Mesendoderm (in vitro differentiated cells): ENCODE data around the gene WNK1.

Experiments
- DNase-seq: peaks from one replicate; pipeline ENCODE4 v3.0.0; 2013
- H2AK5ac ChIP-seq: 2 replicates; pipeline ENCODE4 v1.6.1; 2013; ENCODE audit warnings: low read length, inconsistent platforms
- H2BK120ac ChIP-seq: 2 replicates; pipeline ENCODE4 v1.6.1; 2013; ENCODE audit warnings: low read depth, mild to moderate bottlenecking, low read length, moderate library complexity, mixed read lengths
- H2BK15ac ChIP-seq: replicated peaks from 2 replicates; pipeline ENCODE4 v1.6.1; 2013; ENCODE audit warnings: low read depth, mild to moderate bottlenecking, moderate library complexity
- H2BK5ac ChIP-seq: 2 replicates; pipeline ENCODE4 v1.6.1; 2013; ENCODE audit warnings: low read length, inconsistent platforms
- H3K18ac ChIP-seq: 2 replicates; pipeline ENCODE4 v1.6.1; 2013; ENCODE audit warnings: mild to moderate bottlenecking, low read length, mixed read lengths
- H3K23ac ChIP-seq: one replicate; pipeline ENCODE4 v1.6.1; 2013; ENCODE audit warnings: low read length
- H3K27ac ChIP-seq: 2 replicates; pipeline ENCODE4 v1.5.1; 2013; ENCODE audit warnings: low read depth, mild to moderate bottlenecking, inconsistent platforms, low read length, moderate library complexity
- H3K27me3 ChIP-seq: 2 replicates; pipeline ENCODE4 v1.6.1; 2013; ENCODE audit warnings: low read length, control low read depth, mild to moderate bottlenecking, inconsistent platforms; ENCODE audit not compliant: insufficient read depth, poor library complexity
- H3K36me3 ChIP-seq: 2 replicates; pipeline ENCODE4 v1.6.1; 2013; ENCODE audit warnings: low read length, inconsistent platforms; ENCODE audit not compliant: control insufficient read depth, insufficient read depth
- H3K4ac ChIP-seq: one replicate; pipeline ENCODE4 v1.6.1; 2013; ENCODE audit warnings: low read depth, mild to moderate bottlenecking, low read length, moderate library complexity
- H3K4me1 ChIP-seq: 2 replicates; pipeline ENCODE4 v1.6.1; 2013; ENCODE audit warnings: low read depth, low read length, inconsistent platforms; ENCODE audit not compliant: control insufficient read depth
- H3K4me2 ChIP-seq: 2 replicates; pipeline ENCODE4 v1.6.1; 2013; ENCODE audit warnings: low read length
- H3K4me3 ChIP-seq: 2 replicates; pipeline ENCODE4 v1.5.1; 2013; ENCODE audit warnings: mild to moderate bottlenecking, low read length
- H3K56ac ChIP-seq: one replicate; pipeline ENCODE4 v1.6.1; 2013; ENCODE audit warnings: low read length
- H3K79me1 ChIP-seq: 2 replicates; pipeline ENCODE4 v1.6.1; 2013; ENCODE audit warnings: low read length, inconsistent platforms
- H3K79me2 ChIP-seq: 2 replicates; pipeline ENCODE4 v1.6.1; 2013; ENCODE audit warnings: mild to moderate bottlenecking, low read length; ENCODE audit not compliant: control insufficient read depth, insufficient read depth
- H3K9ac ChIP-seq: 2 replicates; pipeline ENCODE4 v1.6.1; 2013; ENCODE audit warnings: low read length, inconsistent platforms
- H4K5ac ChIP-seq: one replicate; pipeline ENCODE4 v1.6.1; 2013; ENCODE audit warnings: low read length
- H4K8ac ChIP-seq: one replicate; pipeline ENCODE4 v1.6.1; 2013; ENCODE audit warnings: low read depth, mild to moderate bottlenecking, control low read depth, low read length, moderate library complexity
- WGBS: extraction: QIAGEN DNeasy Blood & Tissue Kit; methylation state at CpG from one replicate; pipeline ENCODE4 v1.1.7; 2013; ENCODE audit warnings: low lambda C conversion rate, missing lambda C conversion rate; ENCODE audit not compliant: insufficient coverage; ENCODE audit errors: extremely low coverage; 5-methylcytosine and 5-hydroxymethylcytosine counted together

WNK1 gene

DNA sequence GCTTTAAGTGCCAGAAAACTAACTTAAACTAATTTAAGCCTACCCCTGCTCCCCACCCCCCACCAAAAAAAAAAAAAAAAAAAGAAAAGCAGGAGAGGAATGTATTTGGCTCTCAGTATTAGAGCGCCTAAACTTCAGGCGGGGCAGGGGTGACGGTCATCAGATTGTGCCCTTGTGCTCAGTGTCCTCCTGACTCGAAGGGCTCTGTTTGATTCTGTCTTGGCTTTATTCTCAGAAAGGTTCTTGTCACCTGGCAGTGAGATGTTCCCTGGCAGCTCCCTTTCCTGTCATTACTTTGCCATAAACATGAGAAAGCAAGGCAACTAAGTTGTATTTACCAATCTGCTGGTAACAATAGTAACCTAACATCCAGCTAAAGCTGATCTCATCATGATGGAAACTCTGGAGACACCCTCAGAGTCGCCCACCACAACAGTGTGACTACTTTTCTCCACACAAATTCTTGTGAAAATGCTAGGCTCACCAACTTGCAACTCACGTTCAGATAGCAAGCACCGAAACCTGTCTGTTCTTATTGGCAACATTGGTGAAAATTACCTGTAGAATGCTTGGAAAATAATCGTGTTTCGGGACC lies 39.0 kb upstream of the WNK1 start:
- no peaks in the 10 kb centered on the region for H3K79me2 ChIP-seq
- H2AK5ac ChIP-seq: no peak overlapping the region
- no peak overlapping the region for H3K4me3 ChIP-seq
- no peak overlapping the region for H4K5ac ChIP-seq
- no peaks in the 10 kb centered on the region for H3K27me3 ChIP-seq
- no CpG with 5 or more reads among the region's 9 CpGs for WGBS
- H3K27ac ChIP-seq: no peak overlapping the region
- H2BK120ac ChIP-seq: no peak overlapping the region
- no peaks in the 10 kb centered on the region for H3K36me3 ChIP-seq
- no peaks in the 10 kb centered on the region for H3K4me1 ChIP-seq
- no peak overlapping the region for H2BK5ac ChIP-seq
- no peak overlapping the region for H4K8ac ChIP-seq
- no peak overlapping the region for H3K18ac ChIP-seq
- no peak overlapping the region for H3K23ac ChIP-seq
- no peaks in the 10 kb centered on the region for H3K79me1 ChIP-seq
- peak; percentile 58 for DNase-seq
- H2BK15ac ChIP-seq: no peak overlapping the region
- no peak overlapping the region for H3K9ac ChIP-seq
- H3K4ac ChIP-seq: no peak overlapping the region
- H3K56ac ChIP-seq: no peak overlapping the region
- H3K4me2 ChIP-seq: no peak overlapping the region

- H3K79me2 ChIP-seq: no peaks in the 10 kb centered on the region
- no peak overlapping the region for H2BK120ac ChIP-seq
- peaks cover 7% of the 10 kb centered on the region for H3K4me1 ChIP-seq
- H2AK5ac ChIP-seq: no peak overlapping the region
- no CpG with 5 or more reads among the region's 4 CpGs for WGBS
- no peak overlapping the region for H3K23ac ChIP-seq
- no peaks in the 10 kb centered on the region for H3K36me3 ChIP-seq
- H3K9ac ChIP-seq: no peak overlapping the region
- H2BK15ac ChIP-seq: no peak overlapping the region
- H3K4me3 ChIP-seq: no peak overlapping the region
- no peak overlapping the region for H2BK5ac ChIP-seq
- H3K79me1 ChIP-seq: no peaks in the 10 kb centered on the region
- H4K5ac ChIP-seq: no peak overlapping the region
- H3K27ac ChIP-seq: no peak overlapping the region
- no peak overlapping the region for H3K4me2 ChIP-seq
- no peaks in the 10 kb centered on the region for H3K27me3 ChIP-seq
- no peak overlapping the region for H4K8ac ChIP-seq
- no peak overlapping the region for H3K18ac ChIP-seq
- no peak overlapping the region for H3K4ac ChIP-seq
- H3K56ac ChIP-seq: no peak overlapping the region
- DNase-seq: peak; percentile 47
Observed at GRCh38 chr12:716506-716905, 35.9 kb upstream of the WNK1 start.

DNA sequence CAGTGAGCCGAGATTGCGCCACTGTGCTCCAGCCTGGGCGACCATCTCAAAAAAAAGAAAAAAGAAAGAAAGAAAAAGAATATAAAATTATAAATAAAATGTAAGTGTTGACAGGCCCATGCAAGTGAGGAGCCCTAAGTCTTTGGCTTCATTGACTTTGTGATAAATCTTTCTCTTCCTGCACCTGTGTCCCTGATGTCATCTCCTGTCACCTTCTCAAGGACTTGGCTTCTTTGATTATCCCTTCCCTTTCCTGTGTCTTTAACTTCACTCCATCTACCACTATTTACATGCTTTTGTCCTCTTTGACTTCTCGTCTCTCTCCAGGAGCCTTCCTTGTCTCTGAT lies 33.6 kb upstream of the WNK1 start:
- peaks cover 7% of the 10 kb centered on the region for H3K4me1 ChIP-seq
- no peak overlapping the region for H3K4me3 ChIP-seq
- no peak overlapping the region for H3K27ac ChIP-seq
- H3K79me2 ChIP-seq: no peaks in the 10 kb centered on the region
- H3K56ac ChIP-seq: no peak overlapping the region
- no peak overlapping the region for H4K5ac ChIP-seq
- H3K18ac ChIP-seq: no peak overlapping the region
- WGBS: no CpG with 5 or more reads among the region's 4 CpGs
- no peaks in the 10 kb centered on the region for H3K36me3 ChIP-seq
- H2BK120ac ChIP-seq: no peak overlapping the region
- no peaks in the 10 kb centered on the region for H3K79me1 ChIP-seq
- no peak for DNase-seq
- H3K27me3 ChIP-seq: no peaks in the 10 kb centered on the region
- no peak overlapping the region for H3K23ac ChIP-seq
- no peak overlapping the region for H3K4me2 ChIP-seq
- H3K4ac ChIP-seq: no peak overlapping the region
- H2BK5ac ChIP-seq: no peak overlapping the region
- no peak overlapping the region for H2BK15ac ChIP-seq
- H3K9ac ChIP-seq: no peak overlapping the region
- no peak overlapping the region for H4K8ac ChIP-seq
- H2AK5ac ChIP-seq: no peak overlapping the region

GRCh38 chr12:720231-720941 lies 32.0 kb upstream of the WNK1 start:
- H3K9ac ChIP-seq: no peak overlapping the region
- H3K4me2 ChIP-seq: no peak overlapping the region
- DNase-seq: no peak
- H2AK5ac ChIP-seq: no peak overlapping the region
- no peak overlapping the region for H3K27ac ChIP-seq
- no peak overlapping the region for H2BK15ac ChIP-seq
- H3K79me2 ChIP-seq: no peaks in the 10 kb centered on the region
- no peaks in the 10 kb centered on the region for H3K79me1 ChIP-seq
- no peak overlapping the region for H3K4me3 ChIP-seq
- H2BK5ac ChIP-seq: no peak overlapping the region
- no CpG with 5 or more reads among the region's 9 CpGs for WGBS
- H3K27me3 ChIP-seq: no peaks in the 10 kb centered on the region
- peaks cover 7% of the 10 kb centered on the region for H3K4me1 ChIP-seq
- H3K18ac ChIP-seq: no peak overlapping the region
- H2BK120ac ChIP-seq: no peak overlapping the region
- H3K36me3 ChIP-seq: no peaks in the 10 kb centered on the region
- H3K56ac ChIP-seq: peak overlapping the region; percentile 30
- no peak overlapping the region for H4K8ac ChIP-seq
- no peak overlapping the region for H3K23ac ChIP-seq
- H3K4ac ChIP-seq: no peak overlapping the region
- H4K5ac ChIP-seq: no peak overlapping the region

- Histone ChIP-seq H3K79me1 (no peaks in the 10 kb centered on the region), H3K23ac (no peak overlapping the region), H3K27ac (no peak overlapping the region), H2BK15ac (no peak overlapping the region), H3K4me3 (no peak overlapping the region), H2AK5ac (no peak overlapping the region), H4K5ac (no peak overlapping the region), H3K56ac (no peak overlapping the region), H3K79me2 (no peaks in the 10 kb centered on the region), H2BK5ac (no peak overlapping the region), H4K8ac (no peak overlapping the region), H3K4ac (no peak overlapping the region), H3K27me3 (no peaks in the 10 kb centered on the region), H3K36me3 (no peaks in the 10 kb centered on the region), H3K9ac (no peak overlapping the region), H3K4me2 (no peak overlapping the region), H3K4me1 (peaks cover 5% of the 10 kb centered on the region), H3K18ac (no peak overlapping the region), H2BK120ac (no peak overlapping the region)
- DNase-seq: peak; percentile 76
- WGBS: no CpG with 5 or more reads among the region's 6 CpGs
Observed at GRCh38 chr12:724194-724855, 28.1 kb upstream of the WNK1 start.
